ENCODE data around the gene TMEM243.

The TMEM243 gene

GRCh38 chr7:87154569-87154968, 65.0 kb downstream of the TMEM243 start:
- no peak for DNase-seq

- no peak for DNase-seq
These were observed 65.4 kb downstream of the TMEM243 start for GRCh38 chr7:87154166-87154565.

- DNase-seq: peak; percentile 29
These were observed 66.5 kb downstream of the TMEM243 start for GRCh38 chr7:87152897-87153641.

GRCh38 chr7:87152112-87152896, 67.2 kb downstream of the TMEM243 start, which contains the start of gene DMTF1:
Gene DMTF1, plus strand, starts transcription at chr7:87152453. Its CDS starts 12,489 bp downstream, at chr7:87164942.
- peak; percentile 88 for DNase-seq

GRCh38 chr7:87151729-87152111, 67.8 kb downstream of the TMEM243 start:
- no peak for DNase-seq

- no peak for DNase-seq
These were observed 68.4 kb downstream of the TMEM243 start for GRCh38 chr7:87151002-87151728.

GRCh38 chr7:87148332-87148955, 71.1 kb downstream of the TMEM243 start:
- no peak for DNase-seq

- no peak for DNase-seq
These were observed 72.0 kb downstream of the TMEM243 start for GRCh38 chr7:87147500-87147899.

- no peak for DNase-seq
These were observed 72.7 kb downstream of the TMEM243 start for GRCh38 chr7:87146740-87147386.
